AML-193 (cell line): ENCODE data around the gene MEGF11.
"Not testable (repeated sequence)": the region's sequence is repeated elsewhere in the genome, so short reads cannot be mapped to it uniquely, and the experiment has no call there.

Experiments
- DNase-seq, 2 experiments: peaks; one replicate each; lab custom pipeline; 2025; lab: John Stamatoyannopoulos, UW

Gene MEGF11

GRCh38 chr15:66275352-66275751 lies 21.8 kb upstream of the MEGF11 start:
- DNase-seq = no peak

GRCh38 chr15:66270932-66271331 lies 17.4 kb upstream of the MEGF11 start:
- no peak for DNase-seq

GRCh38 chr15:66269326-66270090 lies 16.0 kb upstream of the MEGF11 start:
- no peak for DNase-seq

- DNase-seq = no peak
Observed at GRCh38 chr15:66264859-66265513, 11.4 kb upstream of the MEGF11 start.

GRCh38 chr15:66262837-66263236 lies 9.3 kb upstream of the MEGF11 start:
- DNase-seq = not testable (repeated sequence)

GRCh38 chr15:66261056-66261455 lies 7.5 kb upstream of the MEGF11 start:
- DNase-seq = no peak

- no peak for DNase-seq
Observed at GRCh38 chr15:66256692-66257091, 3.1 kb upstream of the MEGF11 start.

- no peak for DNase-seq
Observed at GRCh38 chr15:66254951-66255676, 1.6 kb upstream of the MEGF11 start.

- no peak for DNase-seq
Observed at GRCh38 chr15:66254089-66254950, 770 bp upstream of the MEGF11 start.

- no peak for DNase-seq
Observed at GRCh38 chr15:66252685-66253417, 699 bp downstream of the MEGF11 start.

GRCh38 chr15:66251790-66252684 lies 1.5 kb downstream of the MEGF11 start:
- peak in 1 of 2 experiments; percentile 1 for DNase-seq

- no peak for DNase-seq
Observed at GRCh38 chr15:66251065-66251789, 2.3 kb downstream of the MEGF11 start.

GRCh38 chr15:66249605-66250174 lies 3.9 kb downstream of the MEGF11 start:
- DNase-seq = no peak

GRCh38 chr15:66246937-66247336 lies 6.6 kb downstream of the MEGF11 start:
- no peak for DNase-seq

- not testable (repeated sequence) for DNase-seq
Observed at GRCh38 chr15:66245832-66246231, 7.7 kb downstream of the MEGF11 start.

GRCh38 chr15:66241908-66242285 lies 11.7 kb downstream of the MEGF11 start:
- DNase-seq = no peak

- DNase-seq = no peak
Observed at GRCh38 chr15:66241087-66241907, 12.3 kb downstream of the MEGF11 start.

- DNase-seq = no peak
Observed at GRCh38 chr15:66240240-66240794, 13.2 kb downstream of the MEGF11 start.
